WI38 (cell line): ENCODE measurements around the gene CDC42.

Experiments
- H3K4me3 ChIP-seq: 2 replicates; pipeline ENCODE4 v1.5.1; 2011; ENCODE audit warnings: low read depth, mild to moderate bottlenecking, control low read depth, low read length
- CTCF ChIP-seq: IDR thresholded peaks from 2 replicates; pipeline ENCODE4 v1.5.1; 2012; ENCODE audit warnings: low read depth, mild to moderate bottlenecking, control low read depth, low read length

The CDC42 gene

DNA sequence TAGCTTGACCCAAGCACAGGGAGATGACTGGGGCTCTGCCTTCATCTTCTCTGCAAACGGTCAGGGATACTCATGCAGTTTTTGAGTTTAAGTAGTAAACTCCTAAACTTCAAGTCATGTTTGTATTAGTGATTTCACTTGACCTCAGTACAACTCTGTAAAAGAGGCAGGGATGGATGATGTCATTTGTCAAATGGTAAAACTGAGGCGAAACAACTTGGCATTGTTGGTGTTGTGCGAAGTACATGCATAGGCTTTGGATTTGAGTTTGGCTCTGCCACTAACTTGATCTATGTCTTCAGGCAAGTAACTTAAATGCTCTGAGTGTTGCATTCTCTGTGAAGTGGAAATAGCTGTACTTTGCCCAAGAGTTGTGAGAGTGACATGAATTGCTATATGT, 47.7 kb downstream of the CDC42 start:
- no peak for TF ChIP-seq CTCF
- no peak overlapping the region for H3K4me3 ChIP-seq

- TF ChIP-seq CTCF = no peak
- H3K4me3 ChIP-seq = no peak overlapping the region
Observed at GRCh38 chr1:22101199-22101598, 48.7 kb downstream of the CDC42 start.

- TF ChIP-seq CTCF = no peak
- H3K4me3 ChIP-seq = no peak overlapping the region
Observed at GRCh38 chr1:22101995-22102394, 49.5 kb downstream of the CDC42 start.

DNA sequence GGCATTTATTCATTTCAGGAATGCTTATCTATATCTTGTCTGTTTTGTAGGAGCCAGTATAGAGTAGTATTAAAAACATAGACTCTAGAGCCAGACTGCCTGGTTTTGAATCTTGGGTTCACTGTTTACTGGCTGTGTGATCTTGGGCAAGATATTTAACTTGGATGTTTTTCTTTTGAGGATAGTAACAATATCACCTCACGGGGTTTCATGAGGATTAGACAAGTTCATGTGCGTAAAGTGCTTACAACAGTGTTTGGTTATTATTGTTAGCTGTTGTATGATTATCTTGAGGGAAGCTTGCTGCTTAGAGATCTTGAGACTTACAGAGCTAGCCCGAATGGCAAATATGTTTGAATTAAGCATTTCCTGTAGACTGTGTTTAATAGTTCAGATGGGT, 50.2 kb downstream of the CDC42 start:
- no peak for TF ChIP-seq CTCF
- no peak overlapping the region for H3K4me3 ChIP-seq

GRCh38 chr1:22104094-22104493, 51.6 kb downstream of the CDC42 start:
- no peak overlapping the region for H3K4me3 ChIP-seq
- TF ChIP-seq CTCF = no peak

DNA sequence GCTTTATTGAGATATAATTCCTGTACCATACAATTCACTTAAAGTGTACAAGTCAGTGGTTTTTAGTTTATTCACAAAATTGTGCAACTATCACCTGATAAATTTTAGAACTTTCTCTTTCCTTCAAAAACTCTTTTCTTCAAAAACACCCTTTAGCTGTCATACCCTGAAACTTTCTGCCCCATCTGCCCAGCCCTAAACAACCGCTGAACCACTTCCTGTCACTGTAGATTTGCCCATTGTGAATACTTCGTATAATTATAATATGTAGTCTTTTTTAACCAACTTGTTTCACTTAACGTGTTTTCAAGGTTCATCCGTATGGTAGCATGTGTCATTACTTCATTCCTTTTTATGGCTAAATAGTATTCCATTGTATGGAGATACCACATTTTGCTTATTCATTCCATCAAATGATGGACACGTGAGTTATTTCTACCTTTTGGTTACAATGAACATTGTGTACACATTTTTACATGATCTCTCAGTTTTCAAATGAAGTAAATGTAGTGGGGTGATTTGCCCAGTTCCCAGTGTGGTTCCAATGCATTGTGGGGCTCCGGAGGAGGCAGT, 52.4 kb downstream of the CDC42 start:
- H3K4me3 ChIP-seq = no peak overlapping the region
- no peak for TF ChIP-seq CTCF

DNA sequence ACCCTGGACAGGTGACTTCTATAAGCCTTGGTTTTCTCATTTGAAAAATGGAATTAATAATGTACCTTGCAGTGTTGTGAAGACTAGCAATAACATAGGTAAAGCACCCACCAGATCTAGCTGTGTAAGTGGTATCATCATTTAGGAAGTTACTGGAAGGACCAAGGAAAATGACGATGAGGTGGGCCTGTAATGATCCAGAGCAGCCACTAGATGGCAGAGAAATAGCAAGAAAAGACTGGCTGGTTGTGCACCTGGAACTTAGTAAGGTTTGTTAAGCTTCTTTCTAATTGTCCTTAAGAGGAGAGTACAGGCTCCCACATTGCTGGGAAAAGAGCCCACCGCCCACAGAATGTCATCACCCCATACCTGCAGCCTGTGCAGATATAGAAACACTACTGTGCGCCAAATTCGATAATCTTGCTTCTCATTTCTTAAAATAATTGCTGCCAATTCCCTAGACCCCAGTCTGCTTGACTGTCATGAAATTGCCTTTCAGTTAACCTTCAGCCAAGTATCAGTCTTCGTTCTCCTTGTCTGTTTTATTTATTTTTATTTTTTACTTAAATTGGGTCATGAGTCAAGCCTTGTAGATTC, 53.2 kb downstream of the CDC42 start:
- TF ChIP-seq CTCF = peak; percentile 87
- H3K4me3 ChIP-seq = no peak overlapping the region
